Measurements from ENCODE around the gene MICU1. TPM values are rescaled to one million over a fixed set of nuclear protein-coding genes. Genes with fewer than 3 reads are reported as not detected.

MICU1 gene
- total RNA-seq, 1 donor from 2014 or later, result 57.9 TPM

DNA sequence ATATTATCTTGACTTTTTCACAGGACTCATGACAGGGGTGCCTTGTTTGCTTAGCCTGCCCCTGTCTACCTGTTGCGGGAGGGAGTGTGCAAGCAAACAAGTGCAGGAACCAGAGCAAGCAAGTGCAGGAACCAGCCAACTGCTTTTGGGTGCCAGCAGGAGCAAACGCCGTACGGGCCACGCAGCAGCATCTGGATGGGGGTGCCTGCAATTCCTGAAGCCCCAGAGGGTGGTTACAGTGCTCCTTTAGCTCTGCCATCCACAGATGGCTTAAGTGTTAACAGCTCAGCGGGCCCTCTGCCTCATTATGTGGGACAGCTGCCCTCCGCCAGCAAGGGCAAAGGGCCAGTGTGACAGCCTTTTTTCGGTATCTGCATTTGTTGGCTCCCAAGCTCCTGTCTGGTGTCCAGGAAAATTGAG, 83.5 kb downstream of the MICU1 start:
- Histone ChIP-seq H3K9ac (ENCODE audit: low read depth in 1 of 3, low read length in 3 of 3) (no peak overlapping the region), H3K4me3 (ENCODE audit: low read length in 3 of 3) (no peak overlapping the region), H3K27ac (ENCODE audit: low read depth, low read length) (no peak overlapping the region), H3K9me3 (ENCODE audit: control insufficient read depth in 3 of 3, low read length in 3 of 3) (peaks cover 0 to 2% (median 0%) of the 10 kb centered on the region in 3 donors), H3K27me3 (ENCODE audit: control insufficient read depth in 3 of 3, insufficient read depth in 3 of 3, low read length in 3 of 3) (no peaks in the 10 kb centered on the region), H3K36me3 (ENCODE audit: control insufficient read depth in 3 of 3, insufficient read depth in 3 of 3, low read length in 3 of 3) (peaks cover 0 to 7% (median 0%) of the 10 kb centered on the region in 3 donors), H3K4me1 (ENCODE audit: control insufficient read depth in 3 of 3, insufficient read depth in 3 of 3, low read length in 3 of 3) (peaks cover 3 to 9% (median 4%) of the 10 kb centered on the region in 3 donors)

DNA sequence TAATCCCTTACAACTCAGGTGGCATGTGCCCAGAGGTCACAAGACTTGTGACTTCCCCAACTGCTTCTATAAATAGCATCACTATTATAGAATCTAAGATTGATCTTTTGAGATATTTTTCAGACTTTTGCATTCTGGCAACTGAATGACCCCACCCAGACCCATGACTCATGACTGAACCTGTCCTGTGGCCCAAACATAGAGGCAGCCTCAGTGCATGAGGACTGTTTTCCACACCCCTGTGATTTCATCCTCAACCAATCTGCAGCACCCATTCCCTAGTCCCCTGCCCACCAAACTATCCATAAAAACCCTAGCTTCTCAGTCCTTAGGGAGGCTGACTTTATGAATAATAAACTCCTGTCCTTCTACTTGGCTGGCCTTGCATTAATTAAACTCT, 84.5 kb downstream of the MICU1 start:
- H3K27me3 ChIP-seq (ENCODE audit: control insufficient read depth in 3 of 3, insufficient read depth in 3 of 3, low read length in 3 of 3), result no peaks in the 10 kb centered on the region
- peaks cover 0 to 2% (median 0%) of the 10 kb centered on the region in 3 donors for H3K9me3 ChIP-seq (ENCODE audit: control insufficient read depth in 3 of 3, low read length in 3 of 3)
- H3K4me3 ChIP-seq (ENCODE audit: low read length in 3 of 3), result no peak overlapping the region
- H3K9ac ChIP-seq (ENCODE audit: low read depth in 1 of 3, low read length in 3 of 3), result no peak overlapping the region
- H3K27ac ChIP-seq (ENCODE audit: low read depth, low read length), result no peak overlapping the region
- H3K4me1 ChIP-seq (ENCODE audit: control insufficient read depth in 3 of 3, insufficient read depth in 3 of 3, low read length in 3 of 3), result peaks cover 3 to 9% (median 4%) of the 10 kb centered on the region in 3 donors
- H3K36me3 ChIP-seq (ENCODE audit: control insufficient read depth in 3 of 3, insufficient read depth in 3 of 3, low read length in 3 of 3), result peaks cover 0 to 7% (median 0%) of the 10 kb centered on the region in 3 donors

DNA sequence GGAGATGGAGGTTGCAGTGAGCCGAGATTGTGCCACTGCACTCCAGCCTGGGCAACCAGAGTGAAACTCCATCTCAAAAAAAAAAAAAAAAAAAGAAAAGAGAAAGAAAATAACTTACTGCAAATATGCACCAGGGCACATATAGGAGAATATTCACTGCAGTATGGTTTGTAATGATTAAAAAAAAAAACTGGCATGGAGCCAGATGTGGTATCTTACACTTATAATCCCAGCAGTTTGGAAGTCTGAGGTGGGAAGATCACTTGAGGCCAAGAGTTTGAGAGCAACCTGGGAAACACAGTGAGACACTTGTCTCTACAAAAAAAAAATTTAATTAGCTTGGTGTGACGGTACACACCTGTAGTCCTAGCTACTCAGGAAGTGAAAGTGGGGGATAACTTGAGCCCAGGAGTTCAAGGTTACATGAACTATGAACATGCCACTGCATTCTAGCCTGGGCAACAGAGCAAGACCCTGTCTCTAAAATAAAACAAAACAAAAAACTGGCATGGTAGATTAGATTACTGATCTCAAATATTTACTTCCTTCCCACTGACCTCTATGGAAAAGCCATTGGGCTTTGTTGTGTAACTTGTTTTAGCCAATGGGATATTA, 85.6 kb downstream of the MICU1 start:
- Histone ChIP-seq H3K4me1 (ENCODE audit: control insufficient read depth in 3 of 3, insufficient read depth in 3 of 3, low read length in 3 of 3) (peaks cover 3 to 9% (median 4%) of the 10 kb centered on the region in 3 donors), H3K9ac (ENCODE audit: low read depth in 1 of 3, low read length in 3 of 3) (no peak overlapping the region), H3K9me3 (ENCODE audit: control insufficient read depth in 3 of 3, low read length in 3 of 3) (peaks cover 0 to 2% (median 0%) of the 10 kb centered on the region in 3 donors), H3K4me3 (ENCODE audit: low read length in 3 of 3) (no peak overlapping the region), H3K27me3 (ENCODE audit: control insufficient read depth in 3 of 3, insufficient read depth in 3 of 3, low read length in 3 of 3) (no peaks in the 10 kb centered on the region), H3K27ac (ENCODE audit: low read depth, low read length) (no peak overlapping the region), H3K36me3 (ENCODE audit: control insufficient read depth in 3 of 3, insufficient read depth in 3 of 3, low read length in 3 of 3) (peaks cover 0 to 6% (median 0%) of the 10 kb centered on the region in 3 donors)

DNA sequence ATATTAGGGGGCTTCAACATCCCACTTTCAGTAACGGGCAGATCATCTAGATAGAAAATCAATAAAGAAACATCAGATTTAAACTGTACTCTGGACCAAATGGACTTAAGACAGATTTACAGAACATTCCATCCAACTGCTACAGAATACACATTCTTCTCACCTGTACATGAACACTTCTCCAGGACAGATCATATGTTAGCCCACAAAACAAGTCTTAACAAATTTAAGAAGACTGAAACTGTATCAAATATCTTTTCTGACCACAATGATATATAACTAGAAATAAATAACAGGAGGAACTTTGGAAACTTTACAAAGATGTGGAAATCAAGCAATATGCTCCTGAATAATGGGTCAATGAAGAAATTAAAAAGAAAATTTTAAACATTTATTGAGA, 86.7 kb downstream of the MICU1 start:
- H3K36me3 ChIP-seq (ENCODE audit: control insufficient read depth in 3 of 3, insufficient read depth in 3 of 3, low read length in 3 of 3), result peaks cover 0 to 4% (median 0%) of the 10 kb centered on the region in 3 donors
- no peak overlapping the region for H3K4me3 ChIP-seq (ENCODE audit: low read length in 3 of 3)
- no peak overlapping the region for H3K27ac ChIP-seq (ENCODE audit: low read depth, low read length)

DNA sequence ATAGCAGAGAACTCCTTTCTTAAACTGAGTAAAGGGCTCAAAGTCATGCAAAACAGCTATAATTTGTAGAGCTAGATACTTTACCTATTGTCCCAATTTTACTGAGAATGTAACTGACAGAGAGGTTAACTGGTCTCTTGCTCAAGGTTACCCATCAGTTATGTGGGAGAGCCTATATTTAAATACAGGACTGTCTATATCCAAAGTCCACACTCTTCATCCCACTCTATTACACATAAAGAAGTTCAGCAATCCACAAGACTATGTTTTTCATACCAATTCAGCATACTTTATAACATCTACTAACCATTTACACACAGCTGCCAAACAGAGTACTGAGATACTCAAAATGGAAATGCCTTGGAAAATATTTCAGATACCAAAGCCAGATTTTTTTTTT, 100.2 kb downstream of the MICU1 start:
- Histone ChIP-seq H3K27me3 (ENCODE audit: control insufficient read depth in 3 of 3, insufficient read depth in 3 of 3, low read length in 3 of 3) (no peaks in the 10 kb centered on the region), H3K27ac (ENCODE audit: low read depth, low read length) (no peak overlapping the region), H3K4me1 (ENCODE audit: control insufficient read depth in 3 of 3, insufficient read depth in 3 of 3, low read length in 3 of 3) (no peaks in the 10 kb centered on the region), H3K4me3 (ENCODE audit: low read length in 3 of 3) (no peak overlapping the region), H3K36me3 (ENCODE audit: control insufficient read depth in 3 of 3, insufficient read depth in 3 of 3, low read length in 3 of 3) (no peaks in the 10 kb centered on the region), H3K9ac (ENCODE audit: low read depth in 1 of 3, low read length in 3 of 3) (no peak overlapping the region), H3K9me3 (ENCODE audit: control insufficient read depth in 3 of 3, low read length in 3 of 3) (no peaks in the 10 kb centered on the region)

More for the DNA sequence above, 86.7 kb downstream of the MICU1 start:
- Histone ChIP-seq H3K27me3 (ENCODE audit: control insufficient read depth in 3 of 3, insufficient read depth in 3 of 3, low read length in 3 of 3) (no peaks in the 10 kb centered on the region), H3K9ac (ENCODE audit: low read depth in 1 of 3, low read length in 3 of 3) (no peak overlapping the region), H3K9me3 (ENCODE audit: control insufficient read depth in 3 of 3, low read length in 3 of 3) (peaks cover 0 to 2% (median 0%) of the 10 kb centered on the region in 3 donors), H3K4me1 (ENCODE audit: control insufficient read depth in 3 of 3, insufficient read depth in 3 of 3, low read length in 3 of 3) (peaks cover 3 to 9% (median 4%) of the 10 kb centered on the region in 3 donors)

DNA sequence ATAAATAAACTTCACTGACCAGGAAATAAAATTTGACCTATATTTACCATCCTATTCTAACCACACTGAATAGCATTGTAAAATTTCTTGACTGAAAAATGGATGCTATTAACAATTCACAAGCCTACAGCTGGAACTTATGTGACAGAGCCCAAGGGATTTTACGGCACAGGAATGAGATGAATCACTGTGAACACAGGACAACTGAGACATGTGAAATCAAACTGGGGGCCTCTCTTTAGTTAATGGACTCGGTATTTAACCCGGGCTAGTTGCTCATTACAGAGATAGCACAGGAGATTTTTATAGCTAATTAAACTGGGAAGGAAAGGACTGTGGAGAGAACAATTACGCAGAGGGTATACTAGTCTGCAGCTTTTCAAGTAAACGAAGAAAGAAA, 100.6 kb downstream of the MICU1 start:
- no peaks in the 10 kb centered on the region for H3K36me3 ChIP-seq (ENCODE audit: control insufficient read depth in 3 of 3, insufficient read depth in 3 of 3, low read length in 3 of 3)
- H3K27ac ChIP-seq (ENCODE audit: low read depth, low read length), result no peak overlapping the region
- H3K9ac ChIP-seq (ENCODE audit: low read depth in 1 of 3, low read length in 3 of 3), result no peak overlapping the region
- H3K4me3 ChIP-seq (ENCODE audit: low read length in 3 of 3), result no peak overlapping the region
- no peaks in the 10 kb centered on the region for H3K9me3 ChIP-seq (ENCODE audit: control insufficient read depth in 3 of 3, low read length in 3 of 3)
- H3K4me1 ChIP-seq (ENCODE audit: control insufficient read depth in 3 of 3, insufficient read depth in 3 of 3, low read length in 3 of 3), result no peaks in the 10 kb centered on the region
- H3K27me3 ChIP-seq (ENCODE audit: control insufficient read depth in 3 of 3, insufficient read depth in 3 of 3, low read length in 3 of 3), result no peaks in the 10 kb centered on the region

DNA sequence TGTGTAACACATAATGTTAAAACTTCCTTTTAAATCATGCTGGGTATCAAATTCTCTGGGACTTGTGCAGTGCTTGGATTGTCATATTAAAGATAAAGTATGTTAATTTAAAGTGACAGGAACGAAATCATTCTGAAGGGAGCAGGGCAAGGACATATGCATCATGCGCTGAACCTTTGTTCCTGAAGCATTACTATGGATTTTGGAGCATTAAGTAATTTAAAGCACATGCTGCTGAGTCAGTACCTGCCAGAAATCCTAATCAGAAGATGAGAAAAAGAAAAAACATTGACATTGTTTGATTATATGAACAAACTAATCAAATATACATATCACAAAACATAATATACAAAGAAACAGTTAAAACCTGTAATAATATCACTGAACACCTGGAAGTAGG, 101.4 kb downstream of the MICU1 start:
- no peaks in the 10 kb centered on the region for H3K9me3 ChIP-seq (ENCODE audit: control insufficient read depth in 3 of 3, low read length in 3 of 3)
- no peaks in the 10 kb centered on the region for H3K4me1 ChIP-seq (ENCODE audit: control insufficient read depth in 3 of 3, insufficient read depth in 3 of 3, low read length in 3 of 3)
- H3K27ac ChIP-seq (ENCODE audit: low read depth, low read length), result no peak overlapping the region
- no peak overlapping the region for H3K4me3 ChIP-seq (ENCODE audit: low read length in 3 of 3)
- H3K9ac ChIP-seq (ENCODE audit: low read depth in 1 of 3, low read length in 3 of 3), result no peak overlapping the region
- no peaks in the 10 kb centered on the region for H3K36me3 ChIP-seq (ENCODE audit: control insufficient read depth in 3 of 3, insufficient read depth in 3 of 3, low read length in 3 of 3)
- H3K27me3 ChIP-seq (ENCODE audit: control insufficient read depth in 3 of 3, insufficient read depth in 3 of 3, low read length in 3 of 3), result no peaks in the 10 kb centered on the region

DNA sequence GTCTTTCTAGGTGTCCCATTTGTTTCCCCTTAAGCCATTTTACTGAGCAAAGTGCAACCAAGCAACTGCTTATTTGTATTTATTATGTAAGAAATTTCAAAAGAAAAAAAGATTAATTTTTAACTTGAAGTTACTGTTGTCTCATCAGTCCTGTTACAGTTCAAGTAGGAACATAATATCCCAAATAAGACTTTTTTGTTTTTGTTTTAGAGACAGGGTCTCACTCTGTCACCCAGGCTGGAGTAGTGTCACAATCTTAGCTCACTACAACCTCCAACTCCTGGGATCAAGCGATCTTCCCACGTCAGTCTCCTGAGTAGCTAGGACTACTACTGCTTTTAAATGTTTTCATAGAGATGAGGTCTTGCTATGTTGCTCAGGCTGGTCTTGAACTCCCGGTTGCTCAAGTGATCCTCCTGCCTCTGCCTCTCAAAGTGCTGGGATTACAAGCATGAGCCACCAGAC, 101.9 kb downstream of the MICU1 start:
- Histone ChIP-seq H3K9ac (ENCODE audit: low read depth in 1 of 3, low read length in 3 of 3) (no peak overlapping the region), H3K27ac (ENCODE audit: low read depth, low read length) (no peak overlapping the region), H3K9me3 (ENCODE audit: control insufficient read depth in 3 of 3, low read length in 3 of 3) (no peaks in the 10 kb centered on the region), H3K36me3 (ENCODE audit: control insufficient read depth in 3 of 3, insufficient read depth in 3 of 3, low read length in 3 of 3) (no peaks in the 10 kb centered on the region), H3K4me3 (ENCODE audit: low read length in 3 of 3) (no peak overlapping the region), H3K27me3 (ENCODE audit: control insufficient read depth in 3 of 3, insufficient read depth in 3 of 3, low read length in 3 of 3) (no peaks in the 10 kb centered on the region), H3K4me1 (ENCODE audit: control insufficient read depth in 3 of 3, insufficient read depth in 3 of 3, low read length in 3 of 3) (no peaks in the 10 kb centered on the region)

DNA sequence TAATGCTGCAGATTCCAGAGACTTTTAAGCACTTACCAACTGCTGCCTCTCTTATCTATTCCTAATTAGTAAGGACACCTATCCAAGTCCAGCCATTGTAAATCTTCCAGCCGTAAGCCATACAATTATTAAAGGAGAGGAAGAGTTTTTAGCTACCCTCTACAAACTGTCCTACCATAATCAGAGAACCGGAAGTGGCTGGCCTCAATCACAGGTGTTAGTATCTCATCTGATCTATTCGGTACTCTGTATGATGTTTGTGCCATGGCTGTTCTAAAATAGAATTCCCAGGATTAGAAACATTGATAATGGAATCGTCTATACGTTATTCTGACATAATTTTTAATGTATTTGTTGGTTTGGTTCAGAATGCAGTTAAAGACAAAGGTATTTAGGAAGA, 102.8 kb downstream of the MICU1 start:
- H3K36me3 ChIP-seq (ENCODE audit: control insufficient read depth in 3 of 3, insufficient read depth in 3 of 3, low read length in 3 of 3), result no peaks in the 10 kb centered on the region
- H3K27me3 ChIP-seq (ENCODE audit: control insufficient read depth in 3 of 3, insufficient read depth in 3 of 3, low read length in 3 of 3), result no peaks in the 10 kb centered on the region
- H3K9ac ChIP-seq (ENCODE audit: low read depth in 1 of 3, low read length in 3 of 3), result no peak overlapping the region
- no peak overlapping the region for H3K27ac ChIP-seq (ENCODE audit: low read depth, low read length)
- H3K4me1 ChIP-seq (ENCODE audit: control insufficient read depth in 3 of 3, insufficient read depth in 3 of 3, low read length in 3 of 3), result no peaks in the 10 kb centered on the region
- H3K4me3 ChIP-seq (ENCODE audit: low read length in 3 of 3), result no peak overlapping the region
- H3K9me3 ChIP-seq (ENCODE audit: control insufficient read depth in 3 of 3, low read length in 3 of 3), result no peaks in the 10 kb centered on the region

DNA sequence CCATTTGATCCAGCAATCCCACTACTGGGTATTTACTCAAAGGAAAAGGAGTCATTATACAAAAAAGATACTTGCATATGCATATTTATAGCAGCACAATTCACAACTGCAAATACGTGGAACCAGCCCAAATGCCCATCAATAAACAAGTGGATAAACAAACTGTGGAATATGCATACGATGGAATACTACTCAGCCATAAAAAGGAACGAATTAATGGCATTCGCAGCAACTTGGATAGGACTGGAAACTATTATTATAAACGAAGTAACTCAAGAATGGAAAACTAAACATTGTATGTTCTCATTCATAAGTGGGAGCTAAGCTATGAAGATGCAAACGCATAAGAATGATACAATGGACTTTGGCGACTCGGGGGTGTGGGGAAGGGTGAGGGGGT, 108.6 kb downstream of the MICU1 start:
- Histone ChIP-seq H3K27me3 (ENCODE audit: control insufficient read depth in 3 of 3, insufficient read depth in 3 of 3, low read length in 3 of 3) (no peaks in the 10 kb centered on the region), H3K9me3 (ENCODE audit: control insufficient read depth in 3 of 3, low read length in 3 of 3) (no peaks in the 10 kb centered on the region), H3K27ac (ENCODE audit: low read depth, low read length) (no peak overlapping the region), H3K4me3 (ENCODE audit: low read length in 3 of 3) (no peak overlapping the region), H3K36me3 (ENCODE audit: control insufficient read depth in 3 of 3, insufficient read depth in 3 of 3, low read length in 3 of 3) (no peaks in the 10 kb centered on the region), H3K4me1 (ENCODE audit: control insufficient read depth in 3 of 3, insufficient read depth in 3 of 3, low read length in 3 of 3) (no peaks in the 10 kb centered on the region), H3K9ac (ENCODE audit: low read depth in 1 of 3, low read length in 3 of 3) (no peak overlapping the region)

Data from skeletal muscle tissue (tissue), 4 donors.